Esophagus mucosa (tissue), 1 donor: ENCODE data around the gene CD84. TPM values are rescaled to one million over a fixed set of nuclear protein-coding genes. Genes with fewer than 3 reads are reported as not detected.
"Not testable (repeated sequence)": the region's sequence is repeated elsewhere in the genome, so short reads cannot be mapped to it uniquely, and the experiment has no call there.

Experiments used
- ATAC-seq: fragments of 200-7000 bp; cut with Tn5 transposase; one replicate; pipeline ENCODE4 v1.9.1; 2020
- total RNA-seq: library from RNA; stranded (reverse); gene quantifications from one replicate; pipeline ENCODE4 v1.2.4, GENCODE V29; 2023
- donor health status: DM: yes; HTN: yes; CAD: no.

Gene CD84
- total RNA-seq, 1 donor from 2014 or later: 1.2 TPM

GRCh38 chr1:160539990-160540858 is 39.1 kb downstream of the CD84 start:
- ATAC-seq: peak; percentile 58

GRCh38 chr1:160539684-160539989 is 39.7 kb downstream of the CD84 start:
- no peak for ATAC-seq

- no peak for ATAC-seq
These were observed 40.2 kb downstream of the CD84 start for GRCh38 chr1:160538985-160539651.

GRCh38 chr1:160537714-160538665 is 41.3 kb downstream of the CD84 start:
- no peak for ATAC-seq

GRCh38 chr1:160534823-160535605 is 44.3 kb downstream of the CD84 start:
- ATAC-seq: no peak

GRCh38 chr1:160532557-160532813 is 46.8 kb downstream of the CD84 start:
- ATAC-seq: not testable (repeated sequence)

- ATAC-seq: not testable (repeated sequence)
These were observed 47.3 kb downstream of the CD84 start for GRCh38 chr1:160531809-160532556.

- not testable (repeated sequence) for ATAC-seq
These were observed 49.8 kb downstream of the CD84 start for GRCh38 chr1:160529401-160529952.

- not testable (repeated sequence) for ATAC-seq
These were observed 55.5 kb downstream of the CD84 start for GRCh38 chr1:160523789-160524188.

- ATAC-seq: peak; percentile 11
These were observed 56.5 kb downstream of the CD84 start, which contains the start of gene SLAMF6 for GRCh38 chr1:160522622-160523345. SLAMF6 (minus strand) TSS chr1:160523255; CDS start chr1:160523192, 63 bp downstream.

- ATAC-seq: no peak
These were observed 57.2 kb downstream of the CD84 start for GRCh38 chr1:160522136-160522535.

- ATAC-seq: no peak
These were observed 57.7 kb downstream of the CD84 start for GRCh38 chr1:160521554-160521953.

- no peak for ATAC-seq
These were observed 58.3 kb downstream of the CD84 start for GRCh38 chr1:160520999-160521398.

GRCh38 chr1:160520582-160520981 is 58.7 kb downstream of the CD84 start:
- ATAC-seq: no peak

GRCh38 chr1:160519642-160520435 is 59.5 kb downstream of the CD84 start:
- ATAC-seq: no peak

GRCh38 chr1:160517519-160517918 is 61.8 kb downstream of the CD84 start:
- not testable (repeated sequence) for ATAC-seq

GRCh38 chr1:160515908-160516307 is 63.4 kb downstream of the CD84 start:
- not testable (repeated sequence) for ATAC-seq

GRCh38 chr1:160504651-160505050 is 74.6 kb downstream of the CD84 start:
- ATAC-seq: no peak

GRCh38 chr1:160503087-160503486 is 76.2 kb downstream of the CD84 start:
- ATAC-seq: no peak
